HG03060 (cell line): ENCODE measurements around the gene MAD1L1.
"Not testable (repeated sequence)": the region's sequence is repeated elsewhere in the genome, so short reads cannot be mapped to it uniquely, and the experiment has no call there.

Experiments
- ATAC-seq: cut with Tn5 transposase; IDR thresholded peaks from one replicate; pipeline ENCODE4 v1.9.1; 2021; ENCODE audit warnings: low read depth, moderate number of reproducible peaks; ENCODE audit not compliant: unreplicated experiment

MAD1L1 gene

DNA sequence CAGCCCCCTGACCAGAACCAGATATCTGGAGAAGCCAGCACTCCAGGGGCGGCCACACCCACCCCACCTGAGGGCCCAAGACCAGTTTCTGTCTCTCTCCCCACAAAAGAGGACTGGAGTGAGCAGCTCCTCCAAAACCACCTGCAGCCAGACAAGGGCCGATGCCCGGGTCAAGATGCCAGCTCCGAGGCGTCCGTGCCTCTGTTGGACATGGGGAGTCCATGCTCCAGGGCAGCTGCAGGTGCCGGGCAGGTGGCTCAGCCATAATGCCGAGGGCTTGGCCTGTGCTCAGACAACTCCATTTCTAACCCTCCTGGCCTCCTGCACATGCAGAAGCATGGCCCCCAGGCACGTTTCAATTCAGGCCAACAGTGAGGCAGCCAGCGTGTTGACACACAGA is 234.6 kb downstream of the MAD1L1 start:
- ATAC-seq, result no peak

DNA sequence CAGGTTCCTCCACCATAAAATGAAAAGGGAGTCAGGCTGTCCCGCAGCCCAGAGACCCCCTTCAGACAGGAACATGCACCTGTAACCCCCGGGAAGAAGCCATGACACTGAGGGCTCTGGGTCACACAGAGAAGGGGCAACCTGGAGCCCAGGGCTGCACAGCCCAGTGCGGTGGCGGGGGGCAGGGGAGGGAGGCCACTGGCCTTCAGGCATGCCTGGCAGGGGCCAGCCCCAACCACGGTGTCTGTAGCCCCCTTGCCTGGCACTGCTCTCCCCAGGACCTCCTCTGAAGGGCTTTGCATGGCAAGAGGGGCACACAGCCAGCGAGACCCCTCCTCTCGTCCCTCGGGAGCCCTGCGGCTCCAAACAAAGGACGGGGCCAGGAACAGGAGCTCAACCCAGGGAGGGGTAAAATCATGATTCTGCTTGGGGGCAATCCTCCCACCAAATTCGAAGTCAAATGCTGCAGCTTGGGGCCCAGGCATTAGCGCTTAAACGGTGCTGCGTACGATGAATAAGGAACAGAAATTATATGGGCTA is 235.1 kb downstream of the MAD1L1 start:
- ATAC-seq, result no peak

GRCh38 chr7:1996816-1997215 is 235.9 kb downstream of the MAD1L1 start:
- ATAC-seq, result no peak

DNA sequence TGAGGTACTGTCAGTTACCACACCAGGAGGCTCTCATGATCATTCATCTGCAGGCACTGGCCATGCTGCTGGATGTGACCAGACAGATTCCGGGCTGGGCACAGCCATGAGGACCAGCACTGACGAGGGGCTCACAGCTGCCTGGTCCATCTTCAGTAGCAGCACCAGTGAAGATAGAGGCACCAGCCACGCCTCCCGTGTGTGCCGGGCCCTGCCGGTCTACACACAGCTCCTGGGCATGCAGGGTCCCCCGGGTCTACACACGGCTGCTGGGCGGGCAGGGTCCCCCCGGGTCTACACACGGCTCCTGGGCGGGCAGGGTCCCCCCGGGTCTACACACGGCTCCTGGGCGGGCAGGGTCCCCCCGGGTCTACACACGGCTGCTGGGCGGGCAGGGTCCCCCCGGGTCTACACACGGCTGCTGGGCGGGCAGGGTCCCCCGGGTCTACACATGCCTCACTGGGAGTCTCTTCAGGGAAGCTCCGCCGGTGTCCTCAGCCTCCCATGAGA is 236.8 kb downstream of the MAD1L1 start:
- ATAC-seq, result not testable (repeated sequence)

GRCh38 chr7:1995426-1995825 is 237.3 kb downstream of the MAD1L1 start:
- ATAC-seq, result no peak

- no peak for ATAC-seq
Measured at GRCh38 chr7:1994931-1995330, 237.8 kb downstream of the MAD1L1 start.

DNA sequence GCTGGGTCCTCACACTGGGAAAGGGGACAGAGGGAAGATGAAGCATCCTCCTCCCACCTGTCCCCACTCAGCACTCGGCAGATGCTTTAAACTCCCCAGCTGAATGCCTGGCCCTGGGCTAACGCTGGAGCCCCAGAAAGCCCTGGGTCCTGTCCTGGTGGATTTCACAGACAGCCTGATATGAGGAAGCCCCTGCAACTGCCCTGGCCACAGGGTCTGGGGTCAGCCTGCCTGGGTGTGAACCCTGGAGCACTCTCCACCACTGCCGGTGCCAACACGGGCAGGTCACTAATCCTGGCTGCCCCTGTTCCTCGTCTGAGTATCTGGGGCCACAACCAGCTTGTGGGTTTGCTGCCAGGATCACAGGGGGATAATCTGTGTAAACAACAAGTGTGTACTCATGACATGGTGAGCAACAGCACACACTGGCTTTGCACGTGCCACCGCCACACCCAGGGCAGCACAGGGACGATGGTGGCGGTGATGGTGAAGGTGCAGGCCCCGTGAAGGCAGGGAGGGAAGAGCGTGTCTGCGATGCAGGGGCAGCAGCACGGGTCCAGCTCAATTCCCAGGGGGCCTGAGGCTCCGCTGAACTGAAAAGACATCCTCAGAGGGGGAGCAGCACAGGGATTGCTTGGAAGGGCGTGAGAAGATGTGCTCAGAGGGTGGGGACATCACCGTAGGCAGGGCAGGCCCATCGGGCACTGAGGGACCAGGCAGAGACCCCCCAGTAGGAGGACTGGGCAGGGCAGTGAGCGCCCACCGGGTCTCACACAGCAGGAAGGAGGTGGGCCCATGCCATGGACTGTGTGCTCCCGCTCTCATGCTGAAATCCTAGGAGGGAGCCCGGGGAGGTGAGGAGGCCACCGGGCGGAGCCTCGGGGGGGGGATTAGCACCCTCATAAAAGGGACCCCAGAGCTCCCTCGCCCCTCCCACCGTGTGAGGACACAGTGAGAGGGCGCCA is 238.7 kb downstream of the MAD1L1 start:
- no peak for ATAC-seq

DNA sequence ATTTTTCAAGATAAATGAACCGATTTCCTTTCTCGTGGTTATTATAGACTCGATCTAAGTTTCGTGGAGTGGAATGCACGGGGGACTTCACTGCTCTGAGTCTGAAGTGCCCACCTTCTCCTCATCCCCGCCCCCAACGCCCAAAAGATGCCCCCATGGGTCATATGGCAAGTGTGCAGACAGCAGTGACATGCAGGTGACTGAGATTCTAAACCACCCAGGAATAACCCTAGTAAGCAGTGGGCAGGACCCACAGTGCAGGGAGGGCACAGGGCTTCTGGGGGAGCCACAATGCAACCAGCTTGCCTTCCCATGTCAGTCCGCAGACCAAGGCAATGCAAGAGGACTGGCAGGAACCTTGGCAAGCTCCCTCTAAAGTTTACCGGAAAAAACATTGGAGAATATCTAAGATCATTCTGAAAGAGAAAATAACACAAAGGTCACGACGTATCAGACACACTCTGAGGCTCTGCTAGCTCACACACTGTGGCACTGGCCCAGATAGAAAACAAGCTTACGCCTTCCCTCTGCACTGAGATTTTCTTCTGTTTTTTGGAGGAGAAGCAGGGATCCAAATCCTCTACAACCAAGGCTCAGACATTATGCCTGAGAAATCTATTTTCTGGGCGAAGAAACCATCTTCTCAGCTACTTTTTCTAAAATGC is 239.6 kb downstream of the MAD1L1 start:
- no peak for ATAC-seq

- ATAC-seq, result no peak
Measured at GRCh38 chr7:1992554-1992953, 240.2 kb downstream of the MAD1L1 start.

DNA sequence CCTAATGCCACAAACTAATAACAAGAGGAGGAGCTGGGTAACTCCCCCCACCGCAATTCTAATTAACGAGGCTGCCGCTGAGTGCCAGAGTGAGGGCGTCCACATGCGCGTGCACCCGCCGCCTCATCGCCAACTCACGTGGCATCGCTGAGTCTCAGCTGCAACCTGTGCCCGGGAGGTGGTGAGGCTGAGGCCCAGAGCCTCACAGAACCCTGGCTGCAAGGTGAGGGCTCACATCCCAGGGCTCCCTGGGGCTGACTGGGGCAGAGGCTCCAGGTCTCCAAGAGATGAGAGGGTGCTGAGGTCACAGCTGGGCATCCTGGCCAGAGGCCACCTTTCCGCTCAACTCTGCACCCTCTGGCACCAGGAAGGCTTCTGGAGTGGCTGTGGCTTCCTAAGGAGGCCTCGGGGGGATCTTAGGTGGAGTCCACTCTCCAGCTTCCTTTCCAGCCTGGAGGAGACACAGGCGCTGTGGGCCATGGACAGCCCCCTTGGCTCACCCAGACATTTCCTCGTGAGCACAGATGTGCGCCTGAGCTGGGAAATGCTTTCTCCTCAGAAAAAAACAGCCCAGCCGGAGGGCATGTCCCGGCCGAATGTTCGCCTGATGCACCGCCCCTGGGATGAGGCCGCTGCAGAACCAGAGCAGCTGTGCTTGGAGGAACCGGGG is 242.6 kb downstream of the MAD1L1 start:
- ATAC-seq, result no peak

DNA sequence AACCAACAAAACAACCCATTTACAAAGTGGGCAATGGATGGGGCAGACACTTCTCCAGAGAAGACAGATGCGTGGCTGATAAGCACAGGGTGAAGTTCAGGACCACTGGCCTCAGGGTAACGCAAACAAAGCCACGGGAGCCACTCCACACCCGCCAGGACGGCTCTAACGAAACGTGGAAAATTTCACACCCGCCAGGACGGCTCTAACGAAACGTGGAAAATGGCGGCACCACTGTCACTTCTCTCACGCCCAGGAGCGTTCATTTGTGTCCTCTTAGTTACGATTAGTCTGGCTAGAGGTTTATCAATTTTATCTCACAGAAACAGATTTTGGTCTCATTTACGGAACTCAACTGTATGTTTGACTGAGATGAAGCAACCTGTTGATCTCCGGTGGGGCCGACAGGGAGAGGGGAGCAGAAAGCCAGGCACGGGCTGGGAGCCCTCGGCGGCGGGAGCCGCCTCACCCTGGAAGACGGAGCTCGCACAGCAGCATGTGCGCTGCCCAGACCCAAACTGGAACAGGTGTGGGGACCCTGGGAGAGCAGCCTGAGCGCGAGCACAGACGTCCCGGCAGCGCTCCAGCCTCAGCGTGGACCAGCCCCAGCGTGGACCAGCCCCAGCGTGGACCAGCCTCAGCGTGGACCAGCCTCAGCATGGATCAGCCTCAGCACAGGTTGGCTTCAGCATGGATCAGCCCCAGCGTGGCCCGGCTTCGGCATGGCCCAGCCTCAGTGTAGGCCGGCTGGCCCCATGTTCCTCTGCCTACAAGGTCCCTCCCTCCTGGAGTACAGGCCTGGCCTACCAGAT is 243.5 kb downstream of the MAD1L1 start:
- no peak for ATAC-seq

DNA sequence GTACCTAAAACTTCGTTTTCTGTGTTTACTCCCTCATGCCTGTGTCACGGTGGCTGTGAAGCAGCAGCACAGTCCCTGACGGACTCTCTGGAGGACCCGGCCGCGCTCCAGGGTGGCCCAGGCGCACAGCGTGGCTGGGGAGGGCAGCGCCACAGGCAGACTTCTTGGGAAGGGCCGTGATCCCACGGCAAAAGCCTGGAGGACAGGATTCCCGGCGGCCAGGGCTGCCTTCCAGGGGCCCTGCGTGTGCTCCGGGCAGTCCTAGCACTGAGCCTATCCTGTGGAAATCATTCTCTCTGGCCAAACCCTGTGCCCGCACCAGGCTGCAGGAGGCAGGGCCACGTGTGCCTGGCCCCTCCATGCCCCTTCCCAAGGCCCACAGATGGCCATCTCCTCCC is 244.2 kb downstream of the MAD1L1 start:
- ATAC-seq, result no peak

DNA sequence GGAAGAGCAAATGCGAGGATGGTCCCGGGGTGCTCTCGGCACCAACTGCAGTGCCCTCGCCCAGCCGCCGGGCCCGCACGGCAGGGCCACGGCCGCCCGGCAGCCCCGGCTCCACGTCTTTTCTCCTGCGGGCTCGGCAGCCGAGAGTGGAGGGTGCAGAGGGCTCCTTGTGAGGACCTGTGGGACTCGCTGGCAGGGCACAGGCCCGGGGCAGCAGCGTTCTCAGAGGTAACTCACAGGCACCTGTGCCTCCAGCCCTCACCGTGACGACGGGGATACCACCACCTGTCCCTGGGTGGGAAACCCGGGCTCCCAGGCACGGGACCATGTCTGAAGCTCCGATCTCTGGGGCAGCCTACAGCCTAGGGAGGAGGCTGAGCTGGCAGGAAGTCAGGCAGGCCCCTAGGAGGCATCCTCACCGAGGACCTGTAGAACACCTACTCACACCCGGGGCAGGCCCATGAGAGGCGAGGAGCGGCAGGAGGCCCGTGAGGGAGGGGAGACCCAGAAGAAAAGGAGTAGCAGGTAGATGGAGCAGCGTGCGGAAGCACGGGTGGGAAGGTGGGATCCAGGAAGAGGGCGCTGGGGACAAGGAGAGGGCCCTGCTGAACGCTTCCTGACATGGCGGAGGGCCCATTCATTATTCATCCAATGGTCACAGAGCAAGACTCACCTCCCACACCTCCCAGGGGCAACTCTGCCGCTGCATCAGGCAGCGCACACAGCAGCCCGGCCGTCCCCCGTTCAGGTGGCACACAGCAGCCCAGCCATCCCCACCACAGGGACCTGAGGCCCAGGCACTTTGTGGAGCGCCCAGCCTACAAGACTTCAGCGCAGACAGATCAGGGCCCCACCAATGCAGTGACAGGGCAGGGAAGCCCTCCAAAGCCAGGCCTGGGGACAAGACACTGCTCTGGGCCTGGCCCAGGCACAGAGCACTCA is 244.9 kb downstream of the MAD1L1 start:
- ATAC-seq, result no peak

- no peak for ATAC-seq
Measured at GRCh38 chr7:1987084-1987535, 245.6 kb downstream of the MAD1L1 start.

DNA sequence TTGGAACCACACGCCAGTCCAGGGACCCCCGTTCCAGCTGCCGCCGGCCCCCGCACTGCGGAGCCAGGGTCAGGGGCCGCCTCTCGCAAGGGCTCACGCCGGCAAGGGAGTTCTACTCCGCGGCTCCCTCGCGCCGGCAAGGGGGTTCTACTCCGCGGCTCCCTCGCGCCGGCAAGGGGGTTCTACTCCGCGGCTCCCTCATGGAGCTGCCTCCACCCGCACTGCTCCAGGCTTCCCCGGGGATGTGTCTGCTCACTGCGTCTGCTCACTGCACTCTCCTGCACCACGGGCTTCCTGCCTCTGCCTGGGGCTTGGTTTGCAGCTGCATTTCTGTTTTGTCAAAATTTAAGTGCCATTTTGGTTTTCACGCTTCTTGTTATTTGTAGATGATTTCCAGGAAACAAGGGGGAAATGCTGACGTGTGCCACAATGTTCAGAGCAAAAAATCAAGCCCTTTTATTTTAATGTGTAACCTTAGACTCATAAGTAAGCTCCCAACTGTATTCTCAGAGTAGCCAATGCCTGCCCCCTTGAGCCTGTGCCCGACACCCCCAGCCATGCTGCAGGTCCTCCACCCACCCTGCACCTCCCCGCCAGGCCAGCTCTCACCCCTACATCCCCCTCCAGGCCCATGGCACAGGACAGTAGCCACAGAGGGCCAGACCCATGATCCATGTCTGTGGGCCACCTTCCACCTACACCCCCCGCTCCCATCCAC is 246.2 kb downstream of the MAD1L1 start:
- no peak for ATAC-seq

DNA sequence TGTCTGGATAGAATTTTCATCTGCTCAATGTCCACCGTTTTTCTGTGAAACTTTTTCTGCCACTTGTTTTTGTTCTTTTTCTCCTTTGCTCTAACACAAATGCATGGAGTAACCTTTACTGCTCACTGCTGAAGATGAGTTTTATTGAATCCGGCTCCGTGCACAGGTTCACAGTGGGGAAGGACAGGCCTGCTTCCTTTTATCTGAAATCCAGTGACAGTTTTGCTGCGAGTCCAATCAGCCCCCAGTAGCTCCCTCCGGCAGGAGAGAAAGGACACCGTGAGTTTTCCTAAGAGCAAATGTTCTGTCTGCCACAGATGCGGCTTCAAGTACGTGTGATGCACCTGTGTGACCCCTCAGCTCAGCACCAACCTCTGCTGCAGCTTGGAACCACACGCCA is 246.8 kb downstream of the MAD1L1 start:
- ATAC-seq, result no peak

- no peak for ATAC-seq
Measured at GRCh38 chr7:1985042-1985441, 247.7 kb downstream of the MAD1L1 start.

- no peak for ATAC-seq
Measured at GRCh38 chr7:1981878-1982230, 250.9 kb downstream of the MAD1L1 start.
